GM06990 (cell line): Measurements from ENCODE around the gene STXBP4.

Experiments
- DNase-seq: peaks from one replicate; pipeline ENCODE4 v3.0.0-alpha.2; 2011; ENCODE audit not compliant: insufficient read length; ENCODE audit errors: extremely low read depth
- H3K27me3 ChIP-seq: replicated peaks from 2 replicates; pipeline ENCODE4 v1.6.0; 2011; ENCODE audit warnings: low read length; ENCODE audit not compliant: control insufficient read depth, insufficient read depth
- H3K36me3 ChIP-seq: 2 replicates; pipeline ENCODE4 v1.5.1; 2011; ENCODE audit warnings: low read length; ENCODE audit not compliant: control insufficient read depth, insufficient read depth
- H3K4me3 ChIP-seq: replicated peaks from 2 replicates; pipeline ENCODE4 v1.5.1; 2011; ENCODE audit warnings: low read depth, mild to moderate bottlenecking, control low read depth, low read length
- TF ChIP-seq, protein P1 (sequence below): IDR thresholded peaks from 2 replicates; pipeline ENCODE4 v1.5.1; 2011; ENCODE audit warnings: low read length, control low read depth, mild to moderate bottlenecking, inconsistent platforms; ENCODE audit not compliant: insufficient read depth, poor library complexity, severe bottlenecking

The STXBP4 gene, protein sequence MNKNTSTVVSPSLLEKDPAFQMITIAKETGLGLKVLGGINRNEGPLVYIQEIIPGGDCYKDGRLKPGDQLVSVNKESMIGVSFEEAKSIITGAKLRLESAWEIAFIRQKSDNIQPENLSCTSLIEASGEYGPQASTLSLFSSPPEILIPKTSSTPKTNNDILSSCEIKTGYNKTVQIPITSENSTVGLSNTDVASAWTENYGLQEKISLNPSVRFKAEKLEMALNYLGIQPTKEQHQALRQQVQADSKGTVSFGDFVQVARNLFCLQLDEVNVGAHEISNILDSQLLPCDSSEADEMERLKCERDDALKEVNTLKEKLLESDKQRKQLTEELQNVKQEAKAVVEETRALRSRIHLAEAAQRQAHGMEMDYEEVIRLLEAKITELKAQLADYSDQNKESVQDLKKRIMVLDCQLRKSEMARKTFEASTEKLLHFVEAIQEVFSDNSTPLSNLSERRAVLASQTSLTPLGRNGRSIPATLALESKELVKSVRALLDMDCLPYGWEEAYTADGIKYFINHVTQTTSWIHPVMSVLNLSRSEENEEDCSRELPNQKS

GRCh38 chr17:54968262-54968987 lies at the start of gene STXBP4, which contains the start of gene COX11:
TSS of gene STXBP4 (plus strand) at chr17:54968765. CDS start at chr17:54986220, 17,455 bp downstream.
TSS of gene COX11 (minus strand) at chr17:54968654. CDS start at chr17:54968646, 8 bp downstream.
- H3K36me3 ChIP-seq: no peaks in the 10 kb centered on the region; the same call in 1 of the 2 replicates
- TF ChIP-seq, protein P1, sequence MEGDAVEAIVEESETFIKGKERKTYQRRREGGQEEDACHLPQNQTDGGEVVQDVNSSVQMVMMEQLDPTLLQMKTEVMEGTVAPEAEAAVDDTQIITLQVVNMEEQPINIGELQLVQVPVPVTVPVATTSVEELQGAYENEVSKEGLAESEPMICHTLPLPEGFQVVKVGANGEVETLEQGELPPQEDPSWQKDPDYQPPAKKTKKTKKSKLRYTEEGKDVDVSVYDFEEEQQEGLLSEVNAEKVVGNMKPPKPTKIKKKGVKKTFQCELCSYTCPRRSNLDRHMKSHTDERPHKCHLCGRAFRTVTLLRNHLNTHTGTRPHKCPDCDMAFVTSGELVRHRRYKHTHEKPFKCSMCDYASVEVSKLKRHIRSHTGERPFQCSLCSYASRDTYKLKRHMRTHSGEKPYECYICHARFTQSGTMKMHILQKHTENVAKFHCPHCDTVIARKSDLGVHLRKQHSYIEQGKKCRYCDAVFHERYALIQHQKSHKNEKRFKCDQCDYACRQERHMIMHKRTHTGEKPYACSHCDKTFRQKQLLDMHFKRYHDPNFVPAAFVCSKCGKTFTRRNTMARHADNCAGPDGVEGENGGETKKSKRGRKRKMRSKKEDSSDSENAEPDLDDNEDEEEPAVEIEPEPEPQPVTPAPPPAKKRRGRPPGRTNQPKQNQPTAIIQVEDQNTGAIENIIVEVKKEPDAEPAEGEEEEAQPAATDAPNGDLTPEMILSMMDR: peak; percentile 19
- no peaks in the 10 kb centered on the region for H3K27me3 ChIP-seq
- peak; percentile 96 for DNase-seq
- peak within 1 kb of the TSS; percentile 97 for H3K4me3 ChIP-seq

DNA sequence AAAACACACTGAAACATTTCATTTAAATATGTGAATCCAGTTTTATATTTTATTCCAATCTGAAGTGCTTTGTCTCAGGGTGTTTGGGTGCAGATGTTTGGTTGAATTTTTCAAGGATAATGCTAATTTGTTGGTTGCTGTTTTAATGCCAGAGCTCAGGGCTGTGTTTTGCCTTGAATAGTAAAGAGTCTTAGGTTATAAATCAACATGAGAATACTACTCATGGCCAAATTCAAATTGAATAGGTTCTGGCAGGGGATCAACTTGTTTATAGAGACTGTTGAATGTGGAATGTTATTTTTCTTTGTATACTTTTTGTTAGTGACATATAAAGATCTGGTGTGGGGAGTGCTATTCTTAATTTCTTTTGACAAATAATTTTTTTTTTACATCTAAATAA lies 49.1 kb upstream of the STXBP4 start:
- Histone ChIP-seq H3K27me3 (no peaks in the 10 kb centered on the region), H3K36me3 (no peaks in the 10 kb centered on the region; the same call in 1 of the 2 replicates), H3K4me3 (no peak overlapping the region)
- DNase-seq: no peak
- TF ChIP-seq, protein P1: no peak

GRCh38 chr17:54920819-54921218 lies 47.7 kb upstream of the STXBP4 start:
- H3K36me3 ChIP-seq: no peaks in the 10 kb centered on the region
- TF ChIP-seq, protein P1: no peak

DNA sequence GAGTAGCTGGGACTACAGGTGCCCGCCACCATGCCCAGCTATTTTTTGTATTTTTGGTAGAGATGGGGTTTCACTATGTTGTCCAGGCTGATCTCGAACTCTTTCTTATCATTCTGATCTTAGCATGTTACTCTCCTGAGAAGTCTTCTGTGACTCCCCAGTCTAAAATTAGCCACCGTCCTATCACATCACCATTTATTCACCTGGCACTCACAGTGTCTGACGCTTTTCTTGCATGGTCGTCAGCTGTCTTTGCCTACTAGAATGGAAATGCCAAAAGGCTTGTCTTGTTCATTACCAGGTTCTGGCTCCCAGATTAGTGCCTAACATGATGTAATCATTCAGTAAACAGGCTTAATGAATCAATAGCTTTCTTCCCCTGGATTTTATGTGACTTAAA lies 44.2 kb upstream of the STXBP4 start:
- Histone ChIP-seq H3K36me3 (no peaks in the 10 kb centered on the region), H3K4me3 (no peak overlapping the region), H3K27me3 (no peaks in the 10 kb centered on the region)
- TF ChIP-seq, protein P1: no peak
- DNase-seq: no peak

More at GRCh38 chr17:54920819-54921218, 47.7 kb upstream of the STXBP4 start:
- Histone ChIP-seq H3K27me3 (no peaks in the 10 kb centered on the region), H3K4me3 (no peak overlapping the region)
- no peak for DNase-seq

GRCh38 chr17:54927525-54927924 lies 41.0 kb upstream of the STXBP4 start:
- Histone ChIP-seq H3K4me3 (no peak overlapping the region), H3K36me3 (no peaks in the 10 kb centered on the region), H3K27me3 (no peaks in the 10 kb centered on the region)
- TF ChIP-seq, protein P1: no peak
- DNase-seq: no peak
